GM18505 (cell line): ENCODE results near the gene KISS1R.

Source experiments
- ATAC-seq: cut with Tn5 transposase; IDR thresholded peaks from one replicate; pipeline ENCODE4 v1.9.1; 2021; ENCODE audit not compliant: unreplicated experiment
- POLR2A ChIP-seq: IDR thresholded peaks from 4 replicates; pipeline ENCODE4 v1.6.1; 2011; ENCODE audit warnings: borderline replicate concordance; ENCODE audit not compliant: insufficient read depth, insufficient read length; ENCODE audit errors: extremely low read depth

Gene KISS1R

GRCh38 chr19:927351-927779, 10.2 kb downstream of the KISS1R start:
- no peak for TF ChIP-seq POLR2A
- no peak for ATAC-seq

DNA sequence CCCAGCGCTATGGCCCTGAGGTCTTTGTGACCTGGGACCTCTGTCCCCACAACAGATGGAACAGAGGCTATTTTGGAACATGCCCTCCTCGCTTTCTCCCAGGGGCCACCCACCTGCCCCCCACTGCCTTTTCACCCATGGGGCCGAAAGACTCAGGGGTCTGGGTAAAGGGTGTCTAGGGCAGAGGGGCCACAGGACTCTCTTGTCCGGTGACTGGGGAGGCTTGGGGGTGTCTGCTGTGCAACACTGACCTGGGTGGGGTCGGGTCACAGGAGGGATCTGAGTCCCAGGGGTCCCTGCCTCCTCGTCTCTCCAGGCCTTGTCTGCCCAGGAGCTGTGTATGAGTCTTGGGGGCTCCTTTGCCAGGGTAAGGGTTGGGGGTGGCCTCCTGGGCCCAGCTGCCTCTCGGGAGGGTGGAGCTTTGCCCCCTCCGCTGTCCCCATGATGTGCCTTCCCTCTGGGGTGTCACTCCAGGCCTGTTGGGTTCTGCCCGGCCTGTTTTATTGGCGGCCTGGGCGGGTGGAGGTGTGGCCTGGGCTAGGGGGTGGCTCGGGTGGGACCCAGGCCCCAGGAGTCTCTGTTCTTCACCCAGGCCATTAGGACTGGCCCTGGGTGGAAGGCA, 10.8 kb downstream of the KISS1R start:
- TF ChIP-seq POLR2A: no peak
- no peak for ATAC-seq

- no peak for ATAC-seq
- no peak for TF ChIP-seq POLR2A
These were observed 11.5 kb downstream of the KISS1R start for GRCh38 chr19:928471-929202.

GRCh38 chr19:929203-929890, 12.2 kb downstream of the KISS1R start:
- TF ChIP-seq POLR2A: no peak
- no peak for ATAC-seq

- no peak for ATAC-seq
These were observed 12.7 kb downstream of the KISS1R start for GRCh38 chr19:929891-930258.

GRCh38 chr19:931860-932647, 14.9 kb downstream of the KISS1R start:
- ATAC-seq: no peak
- TF ChIP-seq POLR2A: no peak

More at GRCh38 chr19:929891-930258, 12.7 kb downstream of the KISS1R start:
- no peak for TF ChIP-seq POLR2A

DNA sequence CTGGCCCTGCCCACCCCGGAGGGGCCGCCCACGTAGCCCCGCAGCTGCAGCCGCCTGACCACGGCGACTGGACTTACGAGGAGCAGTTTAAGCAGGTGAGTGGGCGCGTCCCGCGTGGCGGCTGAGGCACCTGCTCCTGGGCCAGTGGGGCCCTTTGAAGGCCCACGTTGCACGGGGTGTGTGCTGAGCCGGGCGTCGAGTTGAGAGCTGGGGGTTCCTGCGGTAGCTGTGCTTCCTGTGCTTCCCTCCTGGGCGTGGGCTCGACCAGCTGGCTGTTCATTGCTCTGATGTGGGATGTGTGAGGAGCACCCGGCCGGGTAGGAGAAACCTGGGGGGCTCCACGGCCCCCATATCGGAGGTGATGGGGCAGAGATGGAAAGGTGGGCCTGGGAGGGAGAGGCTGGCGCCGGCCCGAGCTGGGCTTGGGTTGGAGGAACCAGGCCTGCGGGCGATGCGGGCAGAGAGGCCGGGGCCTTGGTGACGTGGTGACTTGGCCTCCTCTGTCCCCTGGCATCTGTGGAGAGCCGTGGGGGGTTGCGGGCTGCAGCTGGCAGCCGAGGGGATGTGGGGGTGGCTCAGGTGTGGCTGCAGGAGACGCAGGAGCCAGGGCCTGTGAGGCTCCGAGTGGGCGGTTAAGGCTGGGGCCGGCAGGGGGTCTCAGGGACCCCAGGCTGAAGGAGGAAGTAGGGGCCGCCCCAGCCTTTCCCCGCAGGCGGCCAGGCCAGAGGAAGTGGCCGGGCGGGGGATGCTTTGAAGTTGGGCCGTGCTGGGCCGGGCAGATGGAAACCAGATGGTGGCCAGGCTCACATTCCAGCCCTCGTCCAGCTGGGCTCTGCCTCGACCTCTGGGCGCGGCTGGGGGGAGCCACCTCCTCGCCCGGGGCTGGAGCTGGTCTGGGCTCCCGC, 15.8 kb downstream of the KISS1R start:
- TF ChIP-seq POLR2A: no peak
- ATAC-seq: no peak

GRCh38 chr19:933553-933882, 16.4 kb downstream of the KISS1R start:
- no peak for ATAC-seq
- no peak for TF ChIP-seq POLR2A

DNA sequence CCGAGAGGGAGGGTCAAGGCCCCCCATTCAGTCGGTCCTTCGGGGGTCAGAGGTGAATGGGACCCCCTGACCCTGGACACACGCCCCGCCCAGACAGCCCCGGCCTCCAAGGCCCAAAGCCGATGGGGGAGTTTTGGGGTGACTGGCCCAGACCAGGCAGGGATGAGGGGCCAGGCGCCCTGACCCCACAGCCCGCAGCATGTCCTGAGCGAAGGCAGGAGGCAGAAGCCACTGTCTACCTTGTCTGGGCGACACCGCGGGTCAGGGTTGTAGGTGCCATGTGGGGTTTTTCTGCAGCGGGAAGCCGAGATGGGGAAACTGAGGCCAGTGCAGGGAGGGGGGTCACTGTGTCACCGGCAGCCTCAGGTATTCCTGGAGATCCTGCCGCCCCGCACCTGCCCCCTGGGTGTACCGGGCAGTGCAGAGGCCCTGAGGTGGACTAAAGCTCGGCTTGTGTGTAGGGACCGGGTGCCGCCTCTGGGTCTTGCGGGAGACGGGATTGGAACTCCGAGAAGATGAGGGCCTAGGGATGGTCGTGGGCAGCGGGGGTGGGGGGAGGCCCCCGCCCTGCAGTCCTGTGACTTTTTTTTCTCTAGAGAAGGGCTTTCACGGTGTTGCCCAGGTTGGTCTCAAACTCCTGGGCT, 17.2 kb downstream of the KISS1R start:
- TF ChIP-seq POLR2A: no peak
- no peak for ATAC-seq

DNA sequence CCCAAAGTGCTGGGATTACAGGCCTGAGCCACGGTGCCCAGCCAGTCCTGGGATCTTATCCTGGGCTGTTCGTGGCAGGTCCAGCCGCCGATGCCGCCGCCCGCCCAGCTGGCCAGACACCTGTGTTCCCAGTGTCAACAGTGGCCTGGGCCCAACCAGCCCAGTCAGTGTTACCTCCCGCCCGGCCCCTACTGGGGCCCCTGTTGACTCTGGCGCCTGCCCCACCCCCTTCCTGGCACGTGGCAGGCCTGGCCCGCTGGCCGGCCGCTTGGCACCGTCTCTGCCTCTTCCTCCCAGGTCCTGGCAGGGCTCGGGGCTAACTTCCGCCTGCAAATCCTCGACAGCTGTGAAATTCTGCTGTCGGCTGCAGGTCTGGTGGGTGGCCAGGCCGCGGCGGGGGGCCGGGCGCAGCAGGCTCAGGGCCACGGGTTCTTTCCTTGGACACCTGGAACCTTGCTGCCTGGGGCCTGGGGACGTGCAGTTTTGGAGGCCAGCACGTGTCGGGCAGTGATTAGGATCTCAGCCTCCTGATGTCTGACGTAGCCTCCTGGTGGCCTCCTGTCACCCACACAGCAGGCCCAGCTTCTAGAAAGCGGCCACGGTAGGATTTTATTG, 17.8 kb downstream of the KISS1R start:
- TF ChIP-seq POLR2A: no peak
- no peak for ATAC-seq

GRCh38 chr19:936175-936546, 19.0 kb downstream of the KISS1R start:
- no peak for TF ChIP-seq POLR2A
- no peak for ATAC-seq

DNA sequence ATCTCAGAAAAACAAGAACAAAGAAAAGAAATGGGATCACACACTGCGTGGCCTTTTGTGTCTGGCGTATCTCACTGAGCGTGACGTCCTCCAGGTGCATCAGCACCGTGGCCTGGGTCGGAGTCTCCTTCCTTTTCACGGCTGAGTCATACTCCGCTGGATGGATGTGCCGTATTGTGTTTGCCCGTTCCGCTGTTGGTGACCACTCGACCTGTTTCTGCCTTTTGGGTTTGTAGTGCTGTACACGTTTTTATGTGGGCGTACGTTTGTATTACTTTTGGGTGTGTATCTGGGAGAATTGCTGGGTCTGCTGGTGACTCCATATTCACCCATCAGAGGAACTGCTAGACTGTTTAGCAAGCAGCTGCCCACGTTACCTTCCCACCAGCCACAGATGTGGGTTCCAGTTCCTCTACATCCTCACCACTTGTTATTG, 20.1 kb downstream of the KISS1R start:
- no peak for TF ChIP-seq POLR2A
- no peak for ATAC-seq
